Esophagus squamous epithelium (tissue), 5 donors: Measurements from ENCODE around the gene RIPOR2. TPM values are rescaled to one million over a fixed set of nuclear protein-coding genes. Genes with fewer than 3 reads are reported as not detected.

ENCODE experiments used
- DNase-seq: peaks from one replicate; lab custom pipeline; 2025; lab: John Stamatoyannopoulos, UW
- H3K27ac ChIP-seq, 4 donors: fragments of 200-600 bp; sonication (generic); one replicate each; pipeline ENCODE4 v1.5.1; 2016 to 2019; ENCODE audit warnings: mild to moderate bottlenecking in 1 of 4
- H3K27me3 ChIP-seq, 4 donors: fragments of 200-600 bp; sonication (generic); 1 replicate in 3 of 4; 2 replicates in 1 of 4; pipeline versions ENCODE4 v1.5.1 to v1.6.0; 2017 to 2021; ENCODE audit warnings: antibody characterized with exemption in 1 of 4
- H3K36me3 ChIP-seq, 3 donors: fragments of 200-600 bp; sonication (generic); one replicate each; pipeline ENCODE4 v1.5.1; 2016 to 2019
- H3K4me1 ChIP-seq, 3 donors: fragments of 200-600 bp; sonication (generic); one replicate each; pipeline ENCODE4 v1.5.1; 2017 to 2019
- H3K4me3 ChIP-seq, 4 donors: fragments of 200-600 bp; sonication (generic); 1 replicate in 3 of 4; 2 replicates in 1 of 4; pipeline ENCODE4 v1.5.1; 2016 to 2019; ENCODE audit warnings: mild to moderate bottlenecking in 2 of 4, moderate library complexity in 1 of 4
- H3K9me3 ChIP-seq, 3 donors: fragments of 200-600 bp; sonication (generic); one replicate each; pipeline ENCODE4 v1.5.1; 2016 to 2019
- CTCF ChIP-seq, 6 experiments: fragments of 450-650 bp in 4 of 6; fragments of 200-600 bp in 2 of 6; sonication (generic) in 2 of 6; IDR thresholded peaks; one replicate each; pipeline ENCODE4 v1.5.1; 2016 to 2019; ENCODE audit warnings: antibody characterized with exemption in 6 of 6, mild to moderate bottlenecking in 4 of 6, moderate library complexity in 4 of 6
- POLR2A ChIP-seq, 4 donors: fragments of 450-650 bp; IDR thresholded peaks; one replicate each; pipeline ENCODE4 v1.6.1; 2017; ENCODE audit warnings: antibody characterized with exemption in 4 of 4, mild to moderate bottlenecking in 4 of 4, moderate library complexity in 3 of 4
- WGBS, 2 donors: methylation state at CpG; one replicate each; pipeline ENCODE4 v1.1.5; 2018; 5-methylcytosine and 5-hydroxymethylcytosine counted together
- intact Hi-C: fragments of 100-400 bp; cut with DNase I; formaldehyde crosslinking; loops from one replicate; pipeline ENCODE4 v1.15.0; 2022
- total RNA-seq, 4 donors: library from RNA; depleted of rRNA; stranded (reverse); fragments of >200 nt; gene quantifications; one replicate each; pipeline ENCODE4 v1.1.0, GENCODE V29; 2016
- donor health status: DM: yes; HTN: yes; CAD: no.

RIPOR2 gene
- total RNA-seq = 1 to 10 TPM in 3 of 4 donors, under 1 TPM in 1; 0.83 to 4.4 (median 3.3) TPM

GRCh38 chr6:24935366-24936152, at the start of gene RIPOR2:
Gene RIPOR2, minus strand, starts transcription at chr6:24935960. Its CDS starts 62 bp downstream, at chr6:24935898.
- WGBS, 2 donors = 41 to 61% methylated on average over 8 to 10 of the region's 10 CpGs
- no peaks in the 10 kb centered on the region for H3K9me3 ChIP-seq
- H3K4me3 ChIP-seq = peak within 1 kb of the TSS in 2 of 4 donors; percentile 15 to 38
- peaks cover 0 to 34% (median 16%) of the 10 kb centered on the region in 3 donors for H3K4me1 ChIP-seq
- intact Hi-C loops = no loop called here
- peak; percentile 14 for DNase-seq
- TF ChIP-seq POLR2A (IDR thresholded peaks at IDR 0.05) (peak in 1 of 4 donors; percentile 44), CTCF (IDR thresholded peaks at IDR 0.05) (peak in 2 of 6 experiments; percentile 5 to 29)
- no peaks in the 10 kb centered on the region for H3K27me3 ChIP-seq
- H3K36me3 ChIP-seq = no peaks in the 10 kb centered on the region
- no peak within 1 kb of the TSS for H3K27ac ChIP-seq

- Histone ChIP-seq H3K36me3 (no peaks in the 10 kb centered on the region), H3K27ac (no peak overlapping the region), H3K4me1 (no peaks in the 10 kb centered on the region), H3K27me3 (no peaks in the 10 kb centered on the region), H3K4me3 (no peak overlapping the region), H3K9me3 (peaks cover 0 to 5% (median 0%) of the 10 kb centered on the region in 3 donors)
- no peak for TF ChIP-seq POLR2A (IDR thresholded peaks at IDR 0.05)
- no peak for TF ChIP-seq CTCF (IDR thresholded peaks at IDR 0.05)
- intact Hi-C loops = no loop called here
- DNase-seq = no peak
- WGBS, 2 donors = 71 to 95% methylated on average over 2 of the region's 2 CpGs
Observed at GRCh38 chr6:24985323-24985722, 49.6 kb upstream of the RIPOR2 start.

- no peak overlapping the region for H3K27ac ChIP-seq
- intact Hi-C loops = no loop called here
Observed at GRCh38 chr6:24982231-24982630, 46.5 kb upstream of the RIPOR2 start.

GRCh38 chr6:24981386-24981760, 45.6 kb upstream of the RIPOR2 start:
- intact Hi-C loops = no loop called here
- Histone ChIP-seq H3K27ac (no peak overlapping the region), H3K9me3 (no peaks in the 10 kb centered on the region), H3K4me1 (no peaks in the 10 kb centered on the region), H3K4me3 (no peak overlapping the region), H3K36me3 (no peaks in the 10 kb centered on the region), H3K27me3 (no peaks in the 10 kb centered on the region)
- TF ChIP-seq CTCF (IDR thresholded peaks at IDR 0.05) (no peak), POLR2A (IDR thresholded peaks at IDR 0.05) (no peak)
- no peak for DNase-seq
- WGBS, 2 donors = 86 to 90% methylated on average over 1 to 4 of the region's 4 CpGs

More at GRCh38 chr6:24982231-24982630, 46.5 kb upstream of the RIPOR2 start:
- Histone ChIP-seq H3K27me3 (no peaks in the 10 kb centered on the region), H3K4me1 (no peaks in the 10 kb centered on the region), H3K36me3 (no peaks in the 10 kb centered on the region), H3K9me3 (peaks cover 0 to 5% (median 0%) of the 10 kb centered on the region in 3 donors), H3K4me3 (no peak overlapping the region)
- TF ChIP-seq CTCF (IDR thresholded peaks at IDR 0.05) (no peak), POLR2A (IDR thresholded peaks at IDR 0.05) (no peak)
- no peak for DNase-seq
